H9 (cell line): ENCODE measurements around the gene ZDHHC19. TPM values are rescaled to one million over a fixed set of nuclear protein-coding genes. Genes with fewer than 3 reads are reported as not detected.

ENCODE experiments used
- DNase-seq: peaks from one replicate; pipeline ENCODE4 v3.0.0-alpha.2; 2017
- H2AFZ ChIP-seq: one replicate; pipeline ENCODE4 v1.6.1; 2013; ENCODE audit warnings: mild to moderate bottlenecking, low read length, control low read depth, moderate library complexity
- H2AK5ac ChIP-seq: 2 replicates; pipeline ENCODE4 v1.6.1; 2013; ENCODE audit warnings: low read length, control low read depth, mixed read lengths; ENCODE audit not compliant: insufficient read length
- H2BK120ac ChIP-seq: one replicate; pipeline ENCODE4 v1.6.1; 2013; ENCODE audit warnings: low read depth, mild to moderate bottlenecking, low read length, control low read depth, inconsistent platforms; ENCODE audit not compliant: poor library complexity, severe bottlenecking
- H2BK12ac ChIP-seq: 2 replicates; pipeline ENCODE4 v1.6.1; 2013; ENCODE audit warnings: low read length, control low read depth, mixed read lengths, low read depth; ENCODE audit not compliant: insufficient read length
- H2BK15ac ChIP-seq: 2 replicates; pipeline ENCODE4 v1.6.1; 2013; ENCODE audit warnings: low read depth, low read length, control low read depth
- H2BK20ac ChIP-seq: one replicate; pipeline ENCODE4 v1.6.1; 2013; ENCODE audit warnings: low read depth, mild to moderate bottlenecking, low read length, control low read depth, inconsistent platforms; ENCODE audit not compliant: poor library complexity, severe bottlenecking
- H2BK5ac ChIP-seq: 2 replicates; pipeline ENCODE4 v1.6.1; 2013; ENCODE audit warnings: low read length, control low read depth, mixed read lengths; ENCODE audit not compliant: insufficient read length
- H3K14ac ChIP-seq: 2 replicates; pipeline ENCODE4 v1.6.1; 2013; ENCODE audit warnings: low read length, control low read depth; ENCODE audit not compliant: insufficient read depth
- H3K18ac ChIP-seq: 2 replicates; pipeline ENCODE4 v1.6.1; 2013; ENCODE audit warnings: low read depth, mild to moderate bottlenecking, mixed read lengths, low read length, control low read depth; ENCODE audit not compliant: insufficient read length
- H3K23ac ChIP-seq: 2 replicates; pipeline ENCODE4 v1.6.1; 2013; ENCODE audit warnings: low read length, control low read depth, mixed read lengths, low read depth; ENCODE audit not compliant: insufficient read length
- H3K23me2 ChIP-seq: 2 replicates; pipeline ENCODE4 v1.6.1; 2013; ENCODE audit warnings: low read depth, mild to moderate bottlenecking, mixed read lengths, low read length, control low read depth; ENCODE audit not compliant: insufficient read length, poor library complexity, severe bottlenecking
- H3K27ac ChIP-seq: 2 replicates; pipeline ENCODE4 v1.5.1; 2013; ENCODE audit warnings: low read length, control low read depth, mixed read lengths, low read depth; ENCODE audit not compliant: insufficient read length
- H3K27me3 ChIP-seq: 2 replicates; pipeline ENCODE4 v1.6.1; 2013; ENCODE audit warnings: low read length, control low read depth, inconsistent platforms; ENCODE audit not compliant: insufficient read depth
- H3K4ac ChIP-seq: 2 replicates; pipeline ENCODE4 v1.6.1; 2013; ENCODE audit warnings: low read depth, mild to moderate bottlenecking, control low read depth, inconsistent platforms, low read length, moderate library complexity
- H3K4me1 ChIP-seq: 2 replicates; pipeline ENCODE4 v1.6.1; 2013; ENCODE audit warnings: low read length, control low read depth, inconsistent platforms; ENCODE audit not compliant: insufficient read depth
- H3K4me2 ChIP-seq: 2 replicates; pipeline ENCODE4 v1.6.1; 2013; ENCODE audit warnings: low read length, control low read depth, mixed read lengths; ENCODE audit not compliant: insufficient read length, insufficient read depth
- H3K56ac ChIP-seq: 2 replicates; pipeline ENCODE4 v1.6.1; 2013; ENCODE audit warnings: low read depth, mild to moderate bottlenecking, mixed read lengths, low read length, control low read depth; ENCODE audit not compliant: insufficient read length
- H3K79me1 ChIP-seq: 2 replicates; pipeline ENCODE4 v1.6.1; 2013; ENCODE audit warnings: low read depth, mild to moderate bottlenecking, moderate library complexity, low read length, control low read depth, inconsistent platforms; ENCODE audit not compliant: insufficient read depth, poor library complexity, severe bottlenecking
- H3K79me2 ChIP-seq: 2 replicates; pipeline ENCODE4 v1.6.1; 2013; ENCODE audit warnings: low read length, control low read depth, inconsistent platforms; ENCODE audit not compliant: insufficient read depth
- H3K9ac ChIP-seq: 2 replicates; pipeline ENCODE4 v1.6.1; 2013; ENCODE audit warnings: low read length, control low read depth, mixed read lengths; ENCODE audit not compliant: insufficient read length; ENCODE audit errors: extremely low read depth
- H3K9me3 ChIP-seq: one replicate; pipeline ENCODE4 v1.6.1; 2013; ENCODE audit warnings: low read depth, low read length, inconsistent platforms; ENCODE audit not compliant: control insufficient read depth
- H3T11ph ChIP-seq: one replicate; pipeline ENCODE4 v1.6.1; 2013; ENCODE audit warnings: mild to moderate bottlenecking, low read length, control low read depth, inconsistent platforms
- H4K20me1 ChIP-seq: one replicate; pipeline ENCODE4 v1.6.1; 2013; ENCODE audit not compliant: control insufficient read depth, insufficient read length, insufficient read depth
- H4K5ac ChIP-seq: 2 replicates; pipeline ENCODE4 v1.6.1; 2013; ENCODE audit warnings: low read depth, mild to moderate bottlenecking, mixed read lengths, low read length, control low read depth; ENCODE audit not compliant: insufficient read length
- H4K8ac ChIP-seq: replicated peaks from 2 replicates; pipeline ENCODE4 v1.6.1; 2013; ENCODE audit warnings: low read length, control low read depth, mixed read lengths, low read depth; ENCODE audit not compliant: insufficient read length
- H4K91ac ChIP-seq: 2 replicates; pipeline ENCODE4 v1.6.1; 2013; ENCODE audit warnings: low read depth, mild to moderate bottlenecking, moderate library complexity, mixed read lengths, low read length, control low read depth; ENCODE audit not compliant: insufficient read length
- H3K27ac Mint-ChIP-seq, 3 experiments: 2 replicates in 2 of 3; 3 replicates in 1 of 3; pipeline ENCODE4 v1.8.0; 2020 to 2021; ENCODE audit warnings: mixed read lengths in 3 of 3, mild to moderate bottlenecking in 1 of 3, moderate library complexity in 1 of 3
- H3K27me3 Mint-ChIP-seq: 2 replicates; pipeline ENCODE4 v1.8.0; 2021; ENCODE audit warnings: low read depth, mild to moderate bottlenecking, moderate library complexity, mixed read lengths
- H3K36me3 Mint-ChIP-seq, 3 experiments: 2 replicates in 2 of 3; 3 replicates in 1 of 3; pipeline ENCODE4 v1.8.0; 2020 to 2021; ENCODE audit warnings: low read depth in 3 of 3, mixed read lengths in 3 of 3; ENCODE audit not compliant: insufficient read depth in 1 of 3
- H3K4me1 Mint-ChIP-seq, 2 experiments: 2 replicates each; pipeline ENCODE4 v1.8.0; 2020; ENCODE audit warnings: mixed read lengths in 2 of 2
- H3K4me3 Mint-ChIP-seq, 2 experiments: 2 replicates in 1 of 2; 3 replicates in 1 of 2; pipeline ENCODE4 v1.8.0; 2020 to 2021; ENCODE audit warnings: mild to moderate bottlenecking in 2 of 2, mixed read lengths in 2 of 2, moderate library complexity in 1 of 2
- H3K9me3 Mint-ChIP-seq, 2 experiments: 2 replicates in 1 of 2; 3 replicates in 1 of 2; pipeline ENCODE4 v1.8.0; 2020; ENCODE audit warnings: mild to moderate bottlenecking in 2 of 2, mixed read lengths in 2 of 2, moderate library complexity in 1 of 2
- WGBS: extraction: QIAGEN DNeasy Blood & Tissue Kit; methylation state at CpG from one replicate; pipeline ENCODE4 v1.1.7; 2013; ENCODE audit warnings: missing lambda C conversion rate, low lambda C conversion rate, mixed read lengths; ENCODE audit not compliant: insufficient read length; ENCODE audit errors: extremely low coverage; 5-methylcytosine and 5-hydroxymethylcytosine counted together
- total RNA-seq: library from RNA; stranded (reverse); gene quantifications from 2 replicates; pipeline ENCODE4 v1.2.1, GENCODE V29; 2021
- TF ChIP-seq, protein P1 (sequence below): fragments of 200-600 bp; sonication (generic); conservative IDR thresholded peaks from 3 replicates; pipeline ENCODE4 v1.8.0; 2021; ENCODE audit warnings: antibody characterized with exemption, mild to moderate bottlenecking

ZDHHC19 gene
- total RNA-seq, 1 experiment from 2014 or later = 2.2 TPM

DNA sequence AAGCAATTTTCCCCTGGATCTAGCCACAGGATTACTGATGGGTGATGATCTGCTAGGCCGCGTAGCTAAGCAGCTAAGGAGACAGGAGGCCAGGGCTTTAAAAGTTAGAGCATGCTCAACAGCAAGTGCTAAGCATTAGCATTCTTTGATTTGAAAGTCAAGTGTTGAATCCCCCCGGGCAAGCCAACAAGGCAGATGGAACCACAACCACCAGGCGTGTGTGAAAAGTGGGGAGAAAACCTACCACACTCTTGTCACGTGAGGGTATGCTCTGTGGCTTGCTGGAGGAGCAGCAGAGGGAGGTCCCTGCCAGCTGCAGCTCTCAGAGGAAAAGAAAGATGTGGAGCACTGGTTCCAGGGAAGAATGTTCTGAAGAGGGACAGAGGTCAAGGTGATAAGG is 26.0 kb upstream of the ZDHHC19 start:
- no peak overlapping the region for H2BK15ac ChIP-seq
- H3K4me1 Mint-ChIP-seq = peaks cover 0 to 8% of the 10 kb centered on the region in 2 experiments; a peak in 2 of 4 replicates
- no peak overlapping the region for H3K9ac ChIP-seq
- no peak overlapping the region for H2AFZ ChIP-seq
- H2BK5ac ChIP-seq = no peak overlapping the region
- TF ChIP-seq, protein P1, sequence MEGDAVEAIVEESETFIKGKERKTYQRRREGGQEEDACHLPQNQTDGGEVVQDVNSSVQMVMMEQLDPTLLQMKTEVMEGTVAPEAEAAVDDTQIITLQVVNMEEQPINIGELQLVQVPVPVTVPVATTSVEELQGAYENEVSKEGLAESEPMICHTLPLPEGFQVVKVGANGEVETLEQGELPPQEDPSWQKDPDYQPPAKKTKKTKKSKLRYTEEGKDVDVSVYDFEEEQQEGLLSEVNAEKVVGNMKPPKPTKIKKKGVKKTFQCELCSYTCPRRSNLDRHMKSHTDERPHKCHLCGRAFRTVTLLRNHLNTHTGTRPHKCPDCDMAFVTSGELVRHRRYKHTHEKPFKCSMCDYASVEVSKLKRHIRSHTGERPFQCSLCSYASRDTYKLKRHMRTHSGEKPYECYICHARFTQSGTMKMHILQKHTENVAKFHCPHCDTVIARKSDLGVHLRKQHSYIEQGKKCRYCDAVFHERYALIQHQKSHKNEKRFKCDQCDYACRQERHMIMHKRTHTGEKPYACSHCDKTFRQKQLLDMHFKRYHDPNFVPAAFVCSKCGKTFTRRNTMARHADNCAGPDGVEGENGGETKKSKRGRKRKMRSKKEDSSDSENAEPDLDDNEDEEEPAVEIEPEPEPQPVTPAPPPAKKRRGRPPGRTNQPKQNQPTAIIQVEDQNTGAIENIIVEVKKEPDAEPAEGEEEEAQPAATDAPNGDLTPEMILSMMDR = no peak
- no peak for DNase-seq
- no peak overlapping the region for H3K56ac ChIP-seq
- peaks cover 2% of the 10 kb centered on the region for H4K20me1 ChIP-seq
- no peaks in the 10 kb centered on the region for H3K79me1 ChIP-seq
- no peak overlapping the region for H3K4me3 Mint-ChIP-seq
- H3K27ac Mint-ChIP-seq = peak overlapping the region in 1 of 3 experiments; percentile 81; a peak in 1 of 7 replicates
- H3K27me3 Mint-ChIP-seq = no peaks in the 10 kb centered on the region
- peaks cover 11 to 39% (median 17%) of the 10 kb centered on the region in 3 experiments; a peak in 6 of 7 replicates for H3K36me3 Mint-ChIP-seq
- no peak overlapping the region for H2BK120ac ChIP-seq
- no peak overlapping the region for H3T11ph ChIP-seq
- H2BK12ac ChIP-seq = no peak overlapping the region
- no peak overlapping the region for H3K4me2 ChIP-seq
- H3K9me3 ChIP-seq = no peaks in the 10 kb centered on the region
- WGBS = no CpG with 5 or more reads among the region's 5 CpGs
- no peak overlapping the region for H3K23ac ChIP-seq
- H3K4ac ChIP-seq = no peak overlapping the region
- no peaks in the 10 kb centered on the region for H3K79me2 ChIP-seq
- H2AK5ac ChIP-seq = no peak overlapping the region
- H2BK20ac ChIP-seq = no peak overlapping the region
- H3K14ac ChIP-seq = no peak overlapping the region
- H3K27me3 ChIP-seq = no peaks in the 10 kb centered on the region
- H3K27ac ChIP-seq = no peak overlapping the region
- H4K8ac ChIP-seq = no peak overlapping the region
- no peaks in the 10 kb centered on the region for H3K9me3 Mint-ChIP-seq
- no peak overlapping the region for H4K5ac ChIP-seq
- H3K23me2 ChIP-seq = no peaks in the 10 kb centered on the region
- no peak overlapping the region for H4K91ac ChIP-seq
- no peaks in the 10 kb centered on the region for H3K4me1 ChIP-seq
- H3K18ac ChIP-seq = no peak overlapping the region
